Measurements from ENCODE around the gene DIS3L2. TPM values are rescaled to one million over a fixed set of nuclear protein-coding genes. Genes with fewer than 3 reads are reported as not detected.
A peak's percentile ranks its signal among the peaks of the same experiment; 100 is the strongest.
"Not testable (repeated sequence)": the region's sequence is repeated elsewhere in the genome, so short reads cannot be mapped to it uniquely, and the experiment has no call there.

The DIS3L2 gene
- total RNA-seq, 2 donors from 2014 or later = 21.6 to 30.2 TPM

GRCh38 chr2:232030229-232030628, 68.7 kb downstream of the DIS3L2 start:
- peaks cover 32% of the 10 kb centered on the region for H3K4me1 Mint-ChIP-seq
- no peak overlapping the region for H3K27ac Mint-ChIP-seq
- H3K9me3 Mint-ChIP-seq = no peaks in the 10 kb centered on the region
- no peaks in the 10 kb centered on the region for H3K27me3 Mint-ChIP-seq
- no peak for ATAC-seq (replicated peaks)
- no peak overlapping the region for H3K4me3 Mint-ChIP-seq
- H3K36me3 Mint-ChIP-seq (ENCODE audit: low read depth) = peaks cover 96% of the 10 kb centered on the region

GRCh38 chr2:232035292-232035691, 73.8 kb downstream of the DIS3L2 start:
- H3K4me3 Mint-ChIP-seq; H3K27ac Mint-ChIP-seq; ATAC-seq (replicated peaks); H3K4me1 Mint-ChIP-seq; H3K27me3 Mint-ChIP-seq; H3K9me3 Mint-ChIP-seq: not testable (repeated sequence)
- peaks cover 62% of the 10 kb centered on the region for H3K36me3 Mint-ChIP-seq (ENCODE audit: low read depth)

DNA sequence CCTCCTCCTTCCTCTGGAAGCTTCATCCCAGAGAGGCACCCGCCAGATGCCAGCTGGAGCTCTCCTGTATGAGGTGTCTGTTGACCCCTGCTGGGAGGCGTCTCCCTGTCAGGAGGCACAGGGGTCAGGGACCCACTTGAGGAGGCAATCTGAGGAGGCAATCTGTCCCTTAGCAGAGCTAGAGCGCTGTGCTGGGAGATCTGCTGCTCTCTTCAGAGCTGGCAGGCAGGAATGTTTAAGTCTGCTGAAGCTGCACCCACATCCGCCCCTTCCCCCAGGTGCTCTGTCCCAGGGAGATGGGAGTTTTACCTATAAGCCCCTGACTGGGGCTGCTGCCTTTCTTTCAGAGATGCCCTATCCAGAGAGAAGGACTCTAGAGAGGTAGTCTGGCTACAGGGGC, 75.4 kb downstream of the DIS3L2 start:
- not testable (repeated sequence) for H3K27me3 Mint-ChIP-seq; H3K4me1 Mint-ChIP-seq; H3K9me3 Mint-ChIP-seq; H3K4me3 Mint-ChIP-seq; ATAC-seq (replicated peaks); H3K27ac Mint-ChIP-seq
- H3K36me3 Mint-ChIP-seq (ENCODE audit: low read depth) = peaks cover 52% of the 10 kb centered on the region

GRCh38 chr2:232038251-232038880, 76.9 kb downstream of the DIS3L2 start:
- Mint-ChIP-seq H3K27ac (no peak overlapping the region), H3K27me3 (no peaks in the 10 kb centered on the region), H3K9me3 (no peaks in the 10 kb centered on the region), H3K36me3 (ENCODE audit: low read depth) (peaks cover 45% of the 10 kb centered on the region), H3K4me3 (no peak overlapping the region), H3K4me1 (no peaks in the 10 kb centered on the region)
- ATAC-seq (replicated peaks) = no peak

GRCh38 chr2:232038881-232039485, 77.5 kb downstream of the DIS3L2 start:
- Mint-ChIP-seq H3K27ac (no peak overlapping the region), H3K9me3 (no peaks in the 10 kb centered on the region), H3K36me3 (ENCODE audit: low read depth) (peaks cover 40% of the 10 kb centered on the region), H3K27me3 (no peaks in the 10 kb centered on the region), H3K4me1 (peaks cover 3% of the 10 kb centered on the region), H3K4me3 (no peak overlapping the region)
- ATAC-seq (replicated peaks) = no peak

GRCh38 chr2:232042911-232043574, 81.5 kb downstream of the DIS3L2 start:
- Mint-ChIP-seq H3K36me3 (ENCODE audit: low read depth) (peaks cover 28% of the 10 kb centered on the region), H3K27ac (no peak overlapping the region), H3K4me1 (peaks cover 11% of the 10 kb centered on the region), H3K27me3 (no peaks in the 10 kb centered on the region), H3K9me3 (no peaks in the 10 kb centered on the region), H3K4me3 (no peak overlapping the region)
- ATAC-seq (replicated peaks) = no peak

- Mint-ChIP-seq H3K4me1 (peaks cover 11% of the 10 kb centered on the region), H3K36me3 (ENCODE audit: low read depth) (peaks cover 28% of the 10 kb centered on the region), H3K4me3 (no peak overlapping the region), H3K27me3 (no peaks in the 10 kb centered on the region), H3K27ac (no peak overlapping the region), H3K9me3 (no peaks in the 10 kb centered on the region)
- ATAC-seq (replicated peaks) = no peak
Observed at GRCh38 chr2:232043966-232044365, 82.5 kb downstream of the DIS3L2 start.

DNA sequence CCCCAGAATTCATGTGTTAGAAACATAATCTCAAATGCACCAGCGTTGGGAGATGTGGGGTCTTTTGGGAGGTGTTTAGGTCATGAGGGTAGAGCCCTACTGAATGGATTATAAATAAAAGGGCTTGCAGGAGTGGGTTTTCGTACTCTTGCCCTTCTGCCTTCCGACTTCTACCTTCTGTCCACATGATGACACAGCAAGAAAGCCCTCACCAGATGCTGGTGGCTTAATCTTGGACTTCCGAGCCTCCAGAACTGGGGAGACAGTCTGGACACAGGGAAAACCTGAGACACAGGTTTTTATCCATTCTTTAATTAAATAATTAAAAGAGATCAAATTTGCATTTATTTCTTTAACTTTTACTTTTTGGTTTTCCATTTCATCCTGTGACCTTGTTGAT, 87.8 kb downstream of the DIS3L2 start:
- H3K9me3 Mint-ChIP-seq = no peaks in the 10 kb centered on the region
- H3K27me3 Mint-ChIP-seq = no peaks in the 10 kb centered on the region
- H3K36me3 Mint-ChIP-seq (ENCODE audit: low read depth) = peaks cover 9% of the 10 kb centered on the region
- no peak overlapping the region for H3K4me3 Mint-ChIP-seq
- H3K27ac Mint-ChIP-seq = no peak overlapping the region
- ATAC-seq (replicated peaks) = no peak
- H3K4me1 Mint-ChIP-seq = peaks cover 10% of the 10 kb centered on the region

GRCh38 chr2:232052591-232052990, 91.1 kb downstream of the DIS3L2 start:
- H3K27ac Mint-ChIP-seq = no peak overlapping the region
- no peaks in the 10 kb centered on the region for H3K36me3 Mint-ChIP-seq (ENCODE audit: low read depth)
- no peak overlapping the region for H3K4me3 Mint-ChIP-seq
- peaks cover 5% of the 10 kb centered on the region for H3K4me1 Mint-ChIP-seq
- no peaks in the 10 kb centered on the region for H3K9me3 Mint-ChIP-seq
- H3K27me3 Mint-ChIP-seq = no peaks in the 10 kb centered on the region
- ATAC-seq (replicated peaks) = no peak

DNA sequence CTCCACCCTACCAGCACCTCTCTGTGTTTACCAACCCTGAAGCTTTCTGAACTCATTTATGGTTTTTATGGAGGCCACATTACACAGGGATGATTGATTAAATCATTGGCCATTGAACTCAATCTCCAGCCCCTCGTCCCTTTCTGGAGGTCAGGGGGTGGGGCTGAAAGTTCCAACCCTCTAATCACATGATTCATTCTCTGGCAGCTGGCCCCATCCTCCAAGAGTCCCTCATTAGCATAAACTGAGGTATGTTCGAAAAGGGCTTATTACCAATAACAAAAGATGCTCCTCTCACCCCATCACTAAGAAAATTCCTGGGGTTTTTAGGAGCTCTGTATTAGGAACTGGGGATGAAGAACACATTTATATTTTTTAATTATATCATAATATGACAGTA, 92.3 kb downstream of the DIS3L2 start:
- Mint-ChIP-seq H3K9me3 (no peaks in the 10 kb centered on the region), H3K4me3 (no peak overlapping the region), H3K27ac (no peak overlapping the region), H3K4me1 (peaks cover 14% of the 10 kb centered on the region), H3K27me3 (no peaks in the 10 kb centered on the region), H3K36me3 (ENCODE audit: low read depth) (no peaks in the 10 kb centered on the region)
- ATAC-seq (replicated peaks) = no peak

- peak overlapping the region; percentile 9 for H3K27ac Mint-ChIP-seq
- H3K36me3 Mint-ChIP-seq (ENCODE audit: low read depth) = no peaks in the 10 kb centered on the region
- H3K27me3 Mint-ChIP-seq = no peaks in the 10 kb centered on the region
- peaks cover 15% of the 10 kb centered on the region for H3K4me1 Mint-ChIP-seq
- peak overlapping the region; percentile 8 for H3K4me3 Mint-ChIP-seq
- ATAC-seq (replicated peaks) = peak; percentile 88
- H3K9me3 Mint-ChIP-seq = no peaks in the 10 kb centered on the region
Observed at GRCh38 chr2:232058063-232058877, 96.8 kb downstream of the DIS3L2 start.

GRCh38 chr2:232058931-232059330, 97.4 kb downstream of the DIS3L2 start:
- Mint-ChIP-seq H3K27me3 (no peaks in the 10 kb centered on the region), H3K4me1 (peaks cover 15% of the 10 kb centered on the region), H3K9me3 (no peaks in the 10 kb centered on the region), H3K36me3 (ENCODE audit: low read depth) (no peaks in the 10 kb centered on the region), H3K27ac (no peak overlapping the region), H3K4me3 (peak overlapping the region; percentile 8)
- ATAC-seq (replicated peaks) = no peak

DNA sequence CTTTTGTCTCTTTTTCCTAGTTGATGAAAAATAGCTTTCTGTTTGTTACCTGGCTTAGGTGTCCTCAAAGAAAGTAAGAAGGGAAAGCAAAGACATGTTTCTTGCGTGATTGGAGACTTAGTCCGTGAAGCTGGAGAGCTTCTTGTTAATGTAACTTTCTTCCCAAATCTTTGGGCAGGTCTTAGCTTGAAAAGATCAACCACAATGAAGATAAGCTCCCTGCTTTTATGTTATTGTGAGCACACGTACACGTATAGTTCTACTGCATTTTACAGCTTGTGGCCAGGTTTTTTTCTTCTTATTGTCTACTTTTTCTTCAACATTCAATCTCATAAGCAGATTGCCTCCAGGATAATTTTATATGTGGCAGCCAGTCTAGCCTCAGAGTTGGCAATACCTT, 99.8 kb downstream of the DIS3L2 start:
- Mint-ChIP-seq H3K36me3 (ENCODE audit: low read depth) (no peaks in the 10 kb centered on the region), H3K4me1 (peaks cover 15% of the 10 kb centered on the region), H3K27ac (no peak overlapping the region), H3K9me3 (no peaks in the 10 kb centered on the region), H3K4me3 (no peak overlapping the region), H3K27me3 (no peaks in the 10 kb centered on the region)
- ATAC-seq (replicated peaks) = no peak

DNA sequence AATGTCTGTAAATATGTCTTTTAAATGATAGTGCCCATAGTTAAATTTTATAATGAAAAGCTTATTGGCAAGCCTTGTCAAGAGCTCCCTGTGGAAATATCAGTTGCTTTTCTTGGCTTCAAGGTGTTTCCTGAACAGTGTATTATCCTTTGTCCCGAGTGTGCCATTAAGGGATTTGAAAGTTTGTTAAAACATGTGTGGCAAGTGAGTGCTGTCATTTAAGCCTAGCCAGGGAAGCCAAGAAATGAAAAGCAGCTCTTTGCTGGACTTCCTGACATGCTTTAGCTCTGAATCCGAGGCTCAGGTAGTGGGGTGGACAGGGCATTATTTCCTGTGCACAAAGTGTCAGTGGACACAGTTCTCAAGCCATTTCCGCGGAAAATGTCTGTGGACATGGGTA, 111.5 kb downstream of the DIS3L2 start:
- Mint-ChIP-seq H3K4me1 (peaks cover 24% of the 10 kb centered on the region), H3K9me3 (no peaks in the 10 kb centered on the region), H3K36me3 (ENCODE audit: low read depth) (no peaks in the 10 kb centered on the region), H3K27ac (no peak overlapping the region), H3K27me3 (no peaks in the 10 kb centered on the region), H3K4me3 (no peak overlapping the region)
- ATAC-seq (replicated peaks) = no peak
